GM19239 (cell line): Measurements from ENCODE around the gene CIP2A.

Experiments
- DNase-seq: peaks from one replicate; pipeline ENCODE4 v3.0.0; 2011; ENCODE audit warnings: low spot score; ENCODE audit not compliant: insufficient read length
- FAIRE-seq: peaks from 2 replicates; lab custom pipeline; 2011; peaks lifted over from hg19 to GRCh38; lab: Jason Lieb, UNC

CIP2A gene

GRCh38 chr3:108513961-108514360, 75.3 kb downstream of the CIP2A start:
- no peak for DNase-seq
- no peak for FAIRE-seq

- FAIRE-seq (no peak), DNase-seq (no peak)
These were observed 76.6 kb downstream of the CIP2A start for GRCh38 chr3:108512671-108513070.

- FAIRE-seq (no peak), DNase-seq (no peak)
These were observed 77.7 kb downstream of the CIP2A start for GRCh38 chr3:108511490-108511889.

- FAIRE-seq, result no peak
- DNase-seq, result no peak
These were observed 78.2 kb downstream of the CIP2A start for GRCh38 chr3:108511055-108511454.

- FAIRE-seq (no peak), DNase-seq (no peak)
These were observed 78.7 kb downstream of the CIP2A start, which contains the start of gene MYH15 for GRCh38 chr3:108510496-108510895. Gene MYH15, minus strand, starts transcription at chr3:108510596. Its CDS starts 66 bp downstream, at chr3:108510530.

- FAIRE-seq, result no peak
These were observed 79.4 kb downstream of the CIP2A start for GRCh38 chr3:108509871-108510270.

GRCh38 chr3:108509263-108509662, 80.0 kb downstream of the CIP2A start:
- no peak for DNase-seq
- FAIRE-seq, result no peak

More at GRCh38 chr3:108509871-108510270, 79.4 kb downstream of the CIP2A start:
- no peak for DNase-seq

GRCh38 chr3:108507902-108508301, 81.3 kb downstream of the CIP2A start:
- DNase-seq (no peak), FAIRE-seq (no peak)

- FAIRE-seq (no peak), DNase-seq (no peak)
These were observed 83.4 kb downstream of the CIP2A start for GRCh38 chr3:108505811-108506210.

- FAIRE-seq, result no peak
These were observed 85.5 kb downstream of the CIP2A start for GRCh38 chr3:108503722-108504121.

GRCh38 chr3:108501535-108501934, 87.7 kb downstream of the CIP2A start:
- DNase-seq, result no peak
- FAIRE-seq, result no peak

More at GRCh38 chr3:108503722-108504121, 85.5 kb downstream of the CIP2A start:
- no peak for DNase-seq

GRCh38 chr3:108500728-108501127, 88.5 kb downstream of the CIP2A start:
- DNase-seq (no peak), FAIRE-seq (no peak)
